ES-I3 (cell line): Measurements from ENCODE around the gene PRTFDC1.

Experiments
- H3K36me3 ChIP-seq: 2 replicates; pipeline ENCODE4 v1.6.1; 2013; ENCODE audit warnings: mild to moderate bottlenecking, low read length, control low read depth, moderate library complexity; ENCODE audit not compliant: insufficient read depth
- H3K4me1 ChIP-seq: 2 replicates; pipeline ENCODE4 v1.6.1; 2013; ENCODE audit warnings: mild to moderate bottlenecking, control low read depth, low read length; ENCODE audit not compliant: insufficient read depth
- H3K9ac ChIP-seq: 2 replicates; pipeline ENCODE4 v1.6.1; 2013; ENCODE audit warnings: low read depth, mild to moderate bottlenecking, low read length, moderate library complexity
- H3K9me3 ChIP-seq: 2 replicates; pipeline ENCODE4 v1.6.1; 2013; ENCODE audit warnings: mild to moderate bottlenecking, low read length, moderate library complexity; ENCODE audit not compliant: control insufficient read depth, insufficient read depth

Gene PRTFDC1

GRCh38 chr10:24824536-24824935 lies 127.9 kb downstream of the PRTFDC1 start:
- Histone ChIP-seq H3K9ac (no peak overlapping the region), H3K4me1 (peaks cover 3% of the 10 kb centered on the region; the same call in 1 of the 2 replicates), H3K36me3 (no peaks in the 10 kb centered on the region), H3K9me3 (no peaks in the 10 kb centered on the region)

- Histone ChIP-seq H3K4me1 (peaks cover 3% of the 10 kb centered on the region; the same call in 1 of the 2 replicates), H3K9me3 (no peaks in the 10 kb centered on the region), H3K36me3 (no peaks in the 10 kb centered on the region), H3K9ac (no peak overlapping the region)
Observed at GRCh38 chr10:24824124-24824523, 128.3 kb downstream of the PRTFDC1 start.

GRCh38 chr10:24822590-24822989 lies 129.8 kb downstream of the PRTFDC1 start:
- Histone ChIP-seq H3K4me1 (peaks cover 3% of the 10 kb centered on the region; the same call in 1 of the 2 replicates), H3K9ac (no peak overlapping the region), H3K9me3 (no peaks in the 10 kb centered on the region), H3K36me3 (no peaks in the 10 kb centered on the region)

GRCh38 chr10:24821986-24822385 lies 130.4 kb downstream of the PRTFDC1 start:
- Histone ChIP-seq H3K9ac (no peak overlapping the region), H3K36me3 (no peaks in the 10 kb centered on the region), H3K9me3 (no peaks in the 10 kb centered on the region), H3K4me1 (peaks cover 3% of the 10 kb centered on the region; the same call in 1 of the 2 replicates)

- peaks cover 4% of the 10 kb centered on the region; the same call in 1 of the 2 replicates for H3K4me1 ChIP-seq
- no peaks in the 10 kb centered on the region for H3K36me3 ChIP-seq
- H3K9me3 ChIP-seq, result no peaks in the 10 kb centered on the region
- H3K9ac ChIP-seq, result no peak overlapping the region
Observed at GRCh38 chr10:24816868-24817396, 135.5 kb downstream of the PRTFDC1 start.

- no peaks in the 10 kb centered on the region for H3K9me3 ChIP-seq
- H3K4me1 ChIP-seq, result 0 out of 2 replicates have a peak, but pooled peaks cover 5% of the 10 kb centered on the region
- H3K36me3 ChIP-seq, result no peaks in the 10 kb centered on the region
- H3K9ac ChIP-seq, result no peak overlapping the region
Observed at GRCh38 chr10:24814568-24815313, 137.7 kb downstream of the PRTFDC1 start.

- H3K36me3 ChIP-seq, result no peaks in the 10 kb centered on the region
- no peaks in the 10 kb centered on the region for H3K9me3 ChIP-seq
- H3K4me1 ChIP-seq, result 0 out of 2 replicates have a peak, but pooled peaks cover 5% of the 10 kb centered on the region
- no peak overlapping the region for H3K9ac ChIP-seq
Observed at GRCh38 chr10:24813856-24814255, 138.6 kb downstream of the PRTFDC1 start.

- Histone ChIP-seq H3K9ac (no peak overlapping the region), H3K4me1 (no peaks in the 10 kb centered on the region), H3K9me3 (no peaks in the 10 kb centered on the region), H3K36me3 (no peaks in the 10 kb centered on the region)
Observed at GRCh38 chr10:24806262-24806661, 146.1 kb downstream of the PRTFDC1 start.

- Histone ChIP-seq H3K36me3 (no peaks in the 10 kb centered on the region), H3K9ac (no peak overlapping the region)
Observed at GRCh38 chr10:24804956-24805355, 147.4 kb downstream of the PRTFDC1 start.

GRCh38 chr10:24804392-24804791 lies 148.0 kb downstream of the PRTFDC1 start:
- Histone ChIP-seq H3K4me1 (no peaks in the 10 kb centered on the region), H3K36me3 (no peaks in the 10 kb centered on the region), H3K9me3 (no peaks in the 10 kb centered on the region), H3K9ac (no peak overlapping the region)

More at GRCh38 chr10:24804956-24805355, 147.4 kb downstream of the PRTFDC1 start:
- no peaks in the 10 kb centered on the region for H3K9me3 ChIP-seq
- no peaks in the 10 kb centered on the region for H3K4me1 ChIP-seq

- H3K9ac ChIP-seq, result no peak overlapping the region
- no peaks in the 10 kb centered on the region for H3K36me3 ChIP-seq
- H3K4me1 ChIP-seq, result no peaks in the 10 kb centered on the region
- H3K9me3 ChIP-seq, result no peaks in the 10 kb centered on the region
Observed at GRCh38 chr10:24802378-24802777, 150.0 kb downstream of the PRTFDC1 start.

GRCh38 chr10:24800861-24801260 lies 151.5 kb downstream of the PRTFDC1 start:
- H3K9ac ChIP-seq, result no peak overlapping the region
- no peaks in the 10 kb centered on the region for H3K9me3 ChIP-seq
- no peaks in the 10 kb centered on the region for H3K36me3 ChIP-seq
- H3K4me1 ChIP-seq, result no peaks in the 10 kb centered on the region
